Measurements from ENCODE around the gene SIK3.

The SIK3 gene

GRCh38 chr11:116885951-116886655 is 212.1 kb downstream of the SIK3 start:
- peak; percentile 28 for DNase-seq

DNA sequence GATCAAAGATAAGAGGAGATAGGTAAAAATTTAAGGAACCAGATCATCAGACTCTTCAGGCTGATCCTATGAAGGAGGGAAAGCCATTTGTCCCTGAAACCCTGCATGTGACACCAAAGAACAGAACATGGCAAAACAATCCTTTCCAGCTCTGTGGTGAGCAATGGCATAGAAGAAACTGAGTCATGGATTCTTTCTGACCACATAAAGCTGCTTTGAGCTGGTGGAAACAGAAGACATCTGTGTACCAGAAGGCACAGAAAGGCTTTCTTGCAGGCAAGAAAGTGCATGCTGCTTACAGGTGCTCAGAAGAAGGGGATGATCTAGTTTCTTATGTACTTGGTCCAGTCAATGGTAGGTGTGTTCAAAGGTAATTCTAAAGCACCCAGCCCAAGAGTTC is 215.8 kb downstream of the SIK3 start:
- no peak for DNase-seq

DNA sequence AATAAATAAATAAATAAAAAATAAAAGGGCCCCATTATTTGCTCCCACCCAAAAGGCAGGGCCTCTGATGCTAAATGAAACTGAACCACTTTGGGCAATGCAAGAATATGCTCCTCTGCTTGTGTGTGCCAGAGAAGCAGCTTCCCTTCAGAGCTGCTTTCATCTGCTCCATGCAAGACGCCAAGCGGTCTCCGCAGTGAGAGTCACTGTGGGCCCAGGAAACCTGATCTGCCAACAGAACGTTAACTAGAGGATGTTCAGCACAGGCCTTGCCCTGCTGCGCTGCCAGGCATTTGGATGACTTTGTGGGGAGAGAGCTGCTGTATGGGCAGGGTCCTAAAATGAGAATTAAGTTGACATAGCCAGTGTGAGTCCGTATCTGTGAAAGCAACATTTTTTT is 217.1 kb downstream of the SIK3 start:
- DNase-seq, result no peak

GRCh38 chr11:116879800-116880625 is 218.2 kb downstream of the SIK3 start:
- DNase-seq, result peak; percentile 90

- no peak for DNase-seq
Observed at GRCh38 chr11:116876656-116877055, 221.6 kb downstream of the SIK3 start.

DNA sequence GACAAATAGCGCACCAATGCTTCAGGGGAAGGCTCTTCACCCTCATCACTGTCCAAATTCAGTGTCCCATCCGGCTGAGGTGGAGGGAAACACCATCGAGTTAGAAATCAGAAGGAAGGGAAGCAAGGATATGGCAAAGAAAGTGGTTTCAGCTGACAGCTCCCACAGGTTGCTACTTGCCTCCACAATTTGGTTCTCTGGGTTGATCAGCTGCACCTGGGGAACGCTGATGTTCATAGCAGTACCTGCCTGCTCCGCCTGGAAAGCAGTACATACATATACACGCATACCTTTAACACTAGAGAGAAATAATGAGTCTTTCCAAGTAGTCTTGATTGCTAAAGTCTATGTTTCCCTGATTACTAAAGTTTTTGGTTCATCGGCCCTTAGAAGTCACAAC is 223.0 kb downstream of the SIK3 start:
- no peak for DNase-seq

DNA sequence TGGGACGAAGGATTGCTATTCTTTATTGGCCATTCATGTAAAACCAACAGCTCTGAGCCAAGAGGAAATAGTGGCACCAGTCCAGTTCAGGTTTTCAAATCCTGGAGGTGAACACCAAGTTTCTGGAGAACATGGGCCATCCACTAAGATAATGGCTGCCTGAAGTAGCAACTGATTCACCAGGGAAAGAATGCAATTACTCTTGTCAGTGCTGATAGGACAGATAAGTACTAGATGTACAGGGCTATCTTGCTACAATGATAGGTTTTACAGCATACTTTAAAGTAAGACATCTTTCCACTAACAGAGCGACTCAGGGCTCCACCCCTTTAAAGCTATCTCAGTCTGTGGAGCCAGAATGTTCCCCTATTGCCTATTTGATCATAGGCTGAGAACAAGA is 224.0 kb downstream of the SIK3 start:
- DNase-seq, result no peak

DNA sequence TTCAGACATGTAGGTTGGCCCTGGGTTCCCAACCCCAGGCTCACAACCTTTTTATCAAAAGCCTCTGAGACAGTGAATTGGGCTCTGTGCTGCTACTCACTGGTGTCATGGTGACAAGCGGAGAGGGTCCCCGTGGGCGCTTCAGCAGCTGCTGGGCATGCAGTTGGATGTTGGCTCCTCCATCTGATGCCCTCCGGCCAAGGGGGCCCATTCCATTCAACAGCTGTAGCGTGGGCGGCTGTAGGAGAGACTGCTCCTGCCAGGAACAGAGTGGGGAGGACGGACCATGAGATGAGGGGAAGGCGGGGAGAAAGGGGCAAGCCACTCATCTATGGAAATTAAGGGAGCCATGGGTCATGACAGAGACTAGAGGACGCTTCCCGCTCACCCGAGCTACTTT is 224.8 kb downstream of the SIK3 start:
- no peak for DNase-seq

DNA sequence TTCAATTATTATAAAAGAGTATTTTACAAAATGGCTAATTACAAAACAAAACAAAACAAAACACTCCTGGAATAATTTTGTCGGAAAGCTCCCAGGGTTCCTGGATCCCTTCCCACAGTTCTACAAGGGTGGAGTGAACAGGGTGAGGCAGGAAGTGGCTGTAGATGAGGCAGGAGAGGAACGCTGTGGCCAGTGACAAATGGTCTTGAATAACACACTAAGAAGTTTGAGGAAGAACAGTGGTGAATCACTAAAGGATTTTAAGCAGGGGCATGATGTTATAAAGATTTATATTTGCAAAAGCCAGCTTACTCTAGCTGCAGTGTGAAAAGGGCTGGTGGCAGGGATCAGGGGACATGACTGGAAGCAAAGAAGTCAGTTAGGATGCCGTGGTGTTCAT is 227.0 kb downstream of the SIK3 start:
- no peak for DNase-seq

DNA sequence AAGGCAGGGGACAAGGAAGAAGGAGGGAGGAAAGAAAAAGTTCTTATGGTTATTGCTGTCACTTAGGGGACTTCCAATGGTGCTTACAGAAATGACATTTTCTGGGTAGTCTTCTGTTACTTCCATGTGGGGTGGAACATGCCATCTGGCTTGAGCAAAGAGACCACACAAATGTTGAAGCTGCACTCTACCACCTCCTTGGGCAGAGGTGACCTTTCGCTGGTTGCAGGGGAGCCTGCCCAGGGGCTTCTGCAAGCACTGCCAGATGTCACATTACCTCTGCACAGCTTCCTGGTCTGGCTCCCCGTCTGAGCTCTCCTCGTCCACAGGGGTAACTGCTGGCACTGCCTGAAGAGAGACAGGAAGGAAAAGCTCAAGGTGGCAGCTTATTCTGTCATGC is 228.2 kb downstream of the SIK3 start:
- no peak for DNase-seq

GRCh38 chr11:116869610-116870009 is 228.6 kb downstream of the SIK3 start:
- DNase-seq, result no peak

- DNase-seq, result no peak
Observed at GRCh38 chr11:116868066-116868465, 230.2 kb downstream of the SIK3 start.

DNA sequence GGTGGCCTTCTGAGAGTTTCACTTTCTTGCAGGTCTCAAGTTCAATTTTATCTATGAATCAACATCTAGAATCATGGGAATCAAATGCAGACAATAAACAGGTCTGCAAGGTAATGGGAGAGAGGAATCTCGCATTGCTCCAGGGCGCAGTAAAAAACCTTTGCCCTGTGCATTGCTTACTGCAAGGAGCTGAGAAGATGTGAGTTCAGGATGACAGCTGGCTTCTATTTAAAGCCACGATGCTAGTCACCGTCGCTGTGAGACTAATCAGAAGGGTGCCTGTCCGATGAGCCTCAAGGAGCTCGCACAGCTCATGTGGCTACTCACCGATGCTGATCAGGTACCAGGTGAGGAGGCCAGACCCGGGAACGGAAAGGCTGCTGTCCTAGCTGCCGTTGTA is 230.6 kb downstream of the SIK3 start:
- no peak for DNase-seq

GRCh38 chr11:116866804-116867455 is 231.3 kb downstream of the SIK3 start:
- DNase-seq, result no peak

GRCh38 chr11:116865696-116866095 is 232.5 kb downstream of the SIK3 start:
- no peak for DNase-seq

- DNase-seq, result no peak
Observed at GRCh38 chr11:116864531-116864930, 233.7 kb downstream of the SIK3 start.

GRCh38 chr11:116862951-116863350 is 235.3 kb downstream of the SIK3 start:
- no peak for DNase-seq

- DNase-seq, result no peak
Observed at GRCh38 chr11:116862185-116862584, 236.0 kb downstream of the SIK3 start.

- DNase-seq, result no peak
Observed at GRCh38 chr11:116861539-116861938, 236.7 kb downstream of the SIK3 start.

DNA sequence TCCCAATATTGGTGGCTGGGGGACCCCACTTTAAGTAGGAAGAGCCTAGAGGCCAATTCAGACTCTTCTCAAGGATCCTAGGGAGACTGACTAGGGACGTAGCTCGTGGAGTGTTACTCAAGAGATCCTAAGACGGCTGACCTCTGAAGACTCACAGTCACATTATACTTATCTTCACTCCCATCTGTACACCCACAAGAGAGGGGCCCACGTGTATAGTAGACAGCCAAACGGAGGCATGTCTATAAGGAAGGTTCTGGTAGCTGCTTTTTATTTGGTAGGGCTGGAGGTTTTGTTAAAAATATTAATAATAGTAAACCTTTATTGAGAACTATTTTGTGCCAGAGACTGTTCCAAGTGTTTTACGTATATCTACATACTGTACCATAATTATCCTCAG is 237.9 kb downstream of the SIK3 start:
- DNase-seq, result no peak

GRCh38 chr11:116859175-116859574 is 239.1 kb downstream of the SIK3 start:
- no peak for DNase-seq

- no peak for DNase-seq
Observed at GRCh38 chr11:116857936-116858335, 240.3 kb downstream of the SIK3 start.

DNA sequence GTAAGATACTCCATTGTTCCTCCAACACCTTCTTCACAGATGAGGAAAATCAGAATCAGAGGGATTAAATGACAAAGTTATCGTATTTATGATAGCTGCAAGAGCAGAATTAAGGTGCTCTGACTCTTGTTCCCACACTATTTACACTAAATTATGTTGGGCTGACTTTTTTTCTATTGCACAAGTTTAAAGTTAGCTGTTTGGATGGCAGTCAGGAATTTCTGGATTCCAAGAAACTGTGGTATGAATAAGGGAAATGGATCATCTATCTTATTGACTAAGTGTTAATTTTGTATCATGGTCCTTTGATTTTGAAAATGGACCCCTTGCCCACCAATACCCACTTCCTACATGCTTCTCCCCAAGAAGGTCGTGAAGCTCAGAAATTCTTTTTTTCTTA is 240.9 kb downstream of the SIK3 start:
- no peak for DNase-seq

DNA sequence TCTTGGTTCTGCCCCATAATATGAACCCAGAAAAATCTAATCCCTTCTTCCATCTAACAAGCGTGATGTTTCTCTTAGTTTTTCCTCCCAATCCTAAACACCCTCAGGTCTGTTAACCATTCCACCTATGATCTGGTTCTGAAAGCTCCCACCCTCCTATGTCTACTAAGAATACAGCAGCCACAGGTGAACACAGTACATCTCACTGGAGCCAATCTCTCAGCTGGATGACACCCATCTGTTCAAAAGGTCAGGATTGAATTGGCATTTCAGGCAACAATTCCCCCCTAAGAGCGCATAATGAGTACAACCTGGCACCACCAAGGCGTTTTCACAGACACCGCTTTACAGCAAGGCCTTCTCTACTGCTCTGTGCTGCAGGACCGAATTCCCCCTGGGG is 241.8 kb downstream of the SIK3 start:
- DNase-seq, result no peak

Measured in DMS79 treated with DMSO at 0.1 percent for 48 hours (cell line).